Progenitor cell of endocrine pancreas (in vitro differentiated cells): ENCODE results near the gene SERINC4. TPM values are rescaled to one million over a fixed set of nuclear protein-coding genes. Genes with fewer than 3 reads are reported as not detected.
"Not testable (repeated sequence)": the region's sequence is repeated elsewhere in the genome, so short reads cannot be mapped to it uniquely, and the experiment has no call there.

Source experiments
- DNase-seq: peaks from one replicate; pipeline ENCODE4 v3.0.0; 2021; ENCODE audit warnings: low spot score; ENCODE audit not compliant: unreplicated experiment
- H3K27ac Mint-ChIP-seq: 2 replicates; pipeline ENCODE4 v1.8.0; 2021; ENCODE audit warnings: mild to moderate bottlenecking, moderate library complexity, mixed read lengths
- H3K27me3 Mint-ChIP-seq: 2 replicates; pipeline ENCODE4 v1.8.0; 2021; ENCODE audit warnings: mixed read lengths
- H3K36me3 Mint-ChIP-seq: 2 replicates; pipeline ENCODE4 v1.8.0; 2022; ENCODE audit warnings: mixed read lengths; ENCODE audit not compliant: insufficient read depth
- H3K4me1 Mint-ChIP-seq: 2 replicates; pipeline ENCODE4 v1.8.0; 2021; ENCODE audit warnings: low read depth, mixed read lengths
- H3K4me3 Mint-ChIP-seq: 2 replicates; pipeline ENCODE4 v1.8.0; 2021; ENCODE audit warnings: low read depth, mild to moderate bottlenecking, moderate library complexity, mixed read lengths
- H3K9me3 Mint-ChIP-seq: 2 replicates; pipeline ENCODE4 v1.8.0; 2021; ENCODE audit warnings: low read depth, mixed read lengths
- microRNA-seq: library from miRNA; unstranded; fragments of <30 nt; microRNA quantifications from one replicate; pipeline ENCODE4 v1.1.0, GENCODE V29; 2020; ENCODE audit warnings: borderline number of aligned reads; ENCODE audit not compliant: unreplicated experiment
- total RNA-seq: library from RNA; stranded (reverse); gene quantifications from 2 replicates; pipeline ENCODE4 v1.2.1, GENCODE V29; 2021
- TF ChIP-seq, protein P1 (sequence below): fragments of 200-600 bp; sonication (generic); IDR thresholded peaks from one replicate; pipeline ENCODE4 v1.5.0; 2021; ENCODE audit warnings: antibody characterized with exemption, mild to moderate bottlenecking; ENCODE audit not compliant: unreplicated experiment

The SERINC4 gene
- total RNA-seq, 1 donor from 2014 or later = 0.36 TPM

DNA sequence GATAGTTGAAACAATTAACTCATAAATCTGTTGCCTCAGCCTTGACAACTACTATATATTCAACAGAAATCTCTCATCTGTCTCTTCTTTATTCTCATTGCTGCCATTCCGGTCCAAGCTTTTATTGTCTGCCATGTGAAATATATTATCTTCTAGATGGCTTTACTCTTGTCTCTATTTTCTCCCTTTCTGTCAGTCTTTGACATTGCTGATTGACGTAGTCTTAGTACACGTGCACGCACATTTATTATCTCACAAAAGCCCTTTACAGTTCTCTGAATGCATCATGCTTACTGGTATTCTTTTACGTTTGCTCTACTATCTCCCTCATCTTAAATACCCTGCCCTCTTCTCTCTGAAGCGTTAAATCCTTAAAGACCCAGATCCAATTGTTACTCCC, 48.1 kb downstream of the SERINC4 start:
- peaks cover 18% of the 10 kb centered on the region for H3K36me3 Mint-ChIP-seq

DNA sequence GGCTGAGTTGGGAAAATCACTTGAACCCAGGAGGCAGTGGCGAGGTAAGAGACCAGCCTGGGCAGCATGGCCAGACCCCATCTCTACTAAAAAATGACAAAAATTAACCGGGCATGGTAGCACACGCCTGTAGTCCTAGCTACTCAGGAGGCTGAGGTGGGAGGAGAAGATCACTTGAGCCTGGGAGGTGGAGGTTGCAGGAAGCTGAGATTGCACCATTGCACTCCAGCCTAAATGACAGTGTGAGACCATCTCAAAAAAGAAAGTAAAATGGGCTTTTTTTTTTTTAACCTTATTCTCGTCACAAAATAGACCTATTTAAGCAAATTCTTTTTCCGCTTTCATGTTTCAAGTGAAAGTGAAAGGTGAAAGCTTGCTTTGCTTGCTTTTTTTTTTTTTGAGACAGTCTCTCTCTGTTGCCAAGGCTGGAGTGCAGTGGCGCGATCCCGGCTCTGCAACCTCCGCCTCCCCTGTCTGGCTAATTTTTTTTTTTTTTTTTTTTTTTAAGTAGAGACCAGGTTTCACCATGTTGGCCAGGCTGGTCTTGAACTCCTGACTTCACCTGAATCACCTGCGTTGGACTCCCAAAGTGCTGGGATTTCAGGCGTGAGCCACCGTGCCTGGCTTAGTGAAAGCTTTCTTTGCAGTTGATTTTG, 50.2 kb downstream of the SERINC4 start:
- peaks cover 25% of the 10 kb centered on the region for H3K4me1 Mint-ChIP-seq
- DNase-seq = no peak
- no peak overlapping the region for H3K4me3 Mint-ChIP-seq
- no peak overlapping the region for H3K27ac Mint-ChIP-seq
- TF ChIP-seq, protein P1, sequence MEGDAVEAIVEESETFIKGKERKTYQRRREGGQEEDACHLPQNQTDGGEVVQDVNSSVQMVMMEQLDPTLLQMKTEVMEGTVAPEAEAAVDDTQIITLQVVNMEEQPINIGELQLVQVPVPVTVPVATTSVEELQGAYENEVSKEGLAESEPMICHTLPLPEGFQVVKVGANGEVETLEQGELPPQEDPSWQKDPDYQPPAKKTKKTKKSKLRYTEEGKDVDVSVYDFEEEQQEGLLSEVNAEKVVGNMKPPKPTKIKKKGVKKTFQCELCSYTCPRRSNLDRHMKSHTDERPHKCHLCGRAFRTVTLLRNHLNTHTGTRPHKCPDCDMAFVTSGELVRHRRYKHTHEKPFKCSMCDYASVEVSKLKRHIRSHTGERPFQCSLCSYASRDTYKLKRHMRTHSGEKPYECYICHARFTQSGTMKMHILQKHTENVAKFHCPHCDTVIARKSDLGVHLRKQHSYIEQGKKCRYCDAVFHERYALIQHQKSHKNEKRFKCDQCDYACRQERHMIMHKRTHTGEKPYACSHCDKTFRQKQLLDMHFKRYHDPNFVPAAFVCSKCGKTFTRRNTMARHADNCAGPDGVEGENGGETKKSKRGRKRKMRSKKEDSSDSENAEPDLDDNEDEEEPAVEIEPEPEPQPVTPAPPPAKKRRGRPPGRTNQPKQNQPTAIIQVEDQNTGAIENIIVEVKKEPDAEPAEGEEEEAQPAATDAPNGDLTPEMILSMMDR = no peak
- H3K36me3 Mint-ChIP-seq = peaks cover 13% of the 10 kb centered on the region
- H3K9me3 Mint-ChIP-seq = no peaks in the 10 kb centered on the region
- no peaks in the 10 kb centered on the region for H3K27me3 Mint-ChIP-seq

More for the DNA sequence above, 48.1 kb downstream of the SERINC4 start:
- H3K4me1 Mint-ChIP-seq = peaks cover 24% of the 10 kb centered on the region
- H3K27me3 Mint-ChIP-seq = no peaks in the 10 kb centered on the region
- DNase-seq = no peak
- TF ChIP-seq, protein P1 = no peak
- no peaks in the 10 kb centered on the region for H3K9me3 Mint-ChIP-seq
- no peak overlapping the region for H3K4me3 Mint-ChIP-seq
- H3K27ac Mint-ChIP-seq = no peak overlapping the region

DNA sequence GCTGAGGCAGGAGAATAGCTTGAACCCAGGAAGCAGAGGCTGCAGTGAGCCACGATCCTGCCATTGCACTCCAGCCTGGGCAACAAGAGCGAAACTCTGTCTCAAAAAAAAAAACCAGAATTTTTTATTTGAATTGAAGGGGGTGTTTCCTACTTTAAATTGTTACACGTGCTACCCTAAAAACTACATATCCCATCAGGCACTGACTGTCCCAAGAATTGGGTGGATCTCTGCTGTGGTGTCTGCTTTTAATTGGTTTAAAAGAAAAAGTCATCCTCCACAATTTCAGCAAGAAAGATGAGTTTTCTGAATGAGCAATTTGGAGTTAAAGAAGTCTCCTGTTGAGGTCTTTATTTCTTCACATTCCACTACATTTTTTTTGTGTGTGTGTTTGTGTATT, 51.6 kb downstream of the SERINC4 start:
- H3K9me3 Mint-ChIP-seq = no peaks in the 10 kb centered on the region

DNA sequence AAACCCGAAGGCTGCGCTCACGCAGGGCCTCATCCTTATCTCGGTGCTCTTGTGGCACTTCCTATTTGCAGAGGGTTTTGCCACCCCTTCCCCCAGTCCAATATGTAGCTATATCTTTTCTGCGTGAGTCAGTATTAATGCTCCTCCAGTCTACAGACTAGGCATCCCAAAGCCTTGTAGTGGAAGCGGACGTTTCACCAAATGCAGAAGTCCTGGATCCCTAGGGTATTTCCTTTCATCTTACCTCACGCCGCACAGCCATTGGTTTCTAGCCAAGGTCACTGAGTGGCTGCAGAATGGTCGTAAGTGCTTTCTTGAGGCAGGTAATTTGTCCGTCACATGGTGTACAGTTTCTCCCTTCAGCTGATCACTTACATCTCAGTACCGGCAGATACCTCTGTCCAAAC, 53.1 kb downstream of the SERINC4 start:
- H3K9me3 Mint-ChIP-seq, H3K36me3 Mint-ChIP-seq, H3K27me3 Mint-ChIP-seq, DNase-seq: not testable (repeated sequence)
- Mint-ChIP-seq H3K4me1 (peaks cover 22% of the 10 kb centered on the region), H3K27ac (peak overlapping the region; percentile 99), H3K4me3 (peak overlapping the region; percentile 98)

More for the DNA sequence above, 51.6 kb downstream of the SERINC4 start:
- Mint-ChIP-seq H3K36me3 (peaks cover 9% of the 10 kb centered on the region), H3K27me3 (no peaks in the 10 kb centered on the region), H3K27ac (peak overlapping the region; percentile 50), H3K4me3 (peak overlapping the region; percentile 98), H3K4me1 (peaks cover 25% of the 10 kb centered on the region)
- TF ChIP-seq, protein P1 = no peak
- DNase-seq = no peak

DNA sequence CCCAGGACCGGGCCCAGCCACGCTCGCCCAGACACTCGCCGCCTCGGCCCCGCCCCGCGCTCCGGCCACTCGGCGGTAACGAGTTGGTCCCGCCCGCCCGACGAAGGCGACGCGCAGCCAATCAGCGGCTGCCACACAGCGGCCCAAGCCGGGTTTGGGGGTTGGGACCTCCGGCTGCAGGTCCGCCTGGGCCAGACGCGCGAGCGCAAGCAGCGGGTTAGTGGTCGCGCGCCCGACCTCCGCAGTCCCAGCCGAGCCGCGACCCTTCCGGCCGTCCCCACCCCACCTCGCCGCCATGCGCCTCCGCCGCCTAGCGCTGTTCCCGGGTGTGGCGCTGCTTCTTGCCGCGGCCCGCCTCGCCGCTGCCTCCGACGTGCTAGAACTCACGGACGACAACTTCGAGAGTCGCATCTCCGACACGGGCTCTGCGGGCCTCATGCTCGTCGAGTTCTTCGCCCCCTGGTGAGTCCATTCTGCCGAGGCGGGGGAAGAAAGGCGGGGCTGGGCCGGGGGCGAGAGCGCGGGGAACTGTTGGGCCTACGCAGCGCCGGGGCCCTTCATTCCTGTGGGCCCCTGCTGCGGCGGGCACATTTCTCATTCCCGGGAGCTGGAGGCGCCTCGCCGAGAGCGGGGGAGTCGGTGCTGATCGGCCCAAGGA, 53.6 kb downstream of the SERINC4 start, which contains the start of gene PDIA3:
PDIA3 (plus strand) TSS at position 194 of the 658 bp plus-strand sequence; CDS start at position 296, 102 bp downstream.
- Mint-ChIP-seq H3K27ac (peak within 1 kb of the TSS; percentile 99), H3K4me1 (peaks cover 21% of the 10 kb centered on the region), H3K4me3 (peak within 1 kb of the TSS; percentile 98)
- DNase-seq = peak; percentile 90
- TF ChIP-seq, protein P1 = peak; percentile 35
- not testable (repeated sequence) for H3K9me3 Mint-ChIP-seq, H3K27me3 Mint-ChIP-seq, H3K36me3 Mint-ChIP-seq

Small RNA genes lying within 50 kb of the gene (microRNA-seq; reads per million reads assigned to microRNA genes)
- not detected for gene MIR1282

Other genes with a start within 250 kb of the SERINC4 start
- gene PPIP5K1, start 210.0 kb downstream of the SERINC4 start, total RNA-seq = 52.1 and 53.7 TPM in 2 replicates
- 1.8 and 3.3 TPM in 2 replicates for gene CKMT1B, start 206.2 kb downstream of the SERINC4 start, total RNA-seq
- 0.81 and 1.6 TPM in 2 replicates for gene STRC, start 181.4 kb downstream of the SERINC4 start, total RNA-seq
- 7.7 and 10.7 TPM in 2 replicates for gene CATSPER2, start 151.4 kb downstream of the SERINC4 start, total RNA-seq
- gene CKMT1A, start 106.4 kb downstream of the SERINC4 start, total RNA-seq = 4.0 TPM in 2 replicates
- 520 and 525 TPM in 2 replicates for gene PDIA3, start 53.8 kb downstream of the SERINC4 start, total RNA-seq
- gene ELL3, start 23.3 kb downstream of the SERINC4 start, total RNA-seq = 2.1 and 3.8 TPM in 2 replicates
- 597 and 612 TPM in 2 replicates for gene SERF2, start 7.9 kb downstream of the SERINC4 start, total RNA-seq
- 14.6 and 20.0 TPM in 2 replicates for gene HYPK, start 379 bp upstream of the SERINC4 start, total RNA-seq
- gene MFAP1, start 24.5 kb upstream of the SERINC4 start, total RNA-seq = 37.9 and 38.2 TPM in 2 replicates
- gene WDR76, start 26.8 kb upstream of the SERINC4 start, total RNA-seq = 11.2 and 11.3 TPM in 2 replicates